Omental fat pad (tissue), 4 donors: ENCODE measurements around the gene PTPRD. TPM values are rescaled to one million over a fixed set of nuclear protein-coding genes. Genes with fewer than 3 reads are reported as not detected.

ENCODE experiments used
- ATAC-seq: fragments of 150-250 bp; one replicate; pipeline ENCODE4 v1.9.1; 2016; ENCODE audit warnings: mild to moderate bottlenecking, moderate library complexity; ENCODE audit not compliant: low FRiP score
- DNase-seq: peaks from one replicate; pipeline ENCODE4 v3.0.0-alpha.2; 2019; ENCODE audit warnings: low spot score
- total RNA-seq, 4 donors: library from RNA; depleted of rRNA; stranded (reverse); fragments of >200 nt; gene quantifications; one replicate each; pipeline ENCODE4 v1.1.0, GENCODE V29; 2016
- TF ChIP-seq, protein P1 (sequence below), 3 donors: fragments of 450-650 bp; IDR thresholded peaks; one replicate each; pipeline ENCODE4 v1.5.1; 2016 to 2017; ENCODE audit warnings: antibody characterized with exemption in 3 of 3, mild to moderate bottlenecking in 3 of 3, moderate library complexity in 2 of 3

The PTPRD gene
- total RNA-seq, 4 donors from 2014 or later = 3.5 to 34.2 (median 11.2) TPM

DNA sequence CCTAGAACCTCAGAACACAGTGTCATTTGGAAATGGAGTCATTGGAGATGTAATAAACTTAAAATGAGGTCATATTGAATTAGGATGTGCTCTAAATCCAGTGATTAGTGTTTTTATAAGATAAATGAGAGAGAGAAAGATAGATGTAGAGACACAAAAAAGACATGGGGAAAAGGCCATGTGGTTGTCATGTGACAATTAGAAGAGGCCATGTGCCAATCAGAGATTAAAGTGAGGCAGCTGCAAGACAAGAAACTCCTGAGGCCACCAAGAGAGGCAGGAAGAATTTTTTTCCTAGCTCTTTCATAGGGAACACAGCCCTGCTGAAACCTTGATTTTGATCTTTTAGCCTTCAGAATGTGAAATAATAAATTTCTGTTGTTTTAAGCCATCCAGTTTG lies 1307.2 kb downstream of the PTPRD start:
- ATAC-seq (no peak), DNase-seq (no peak)
- TF ChIP-seq, protein P1, sequence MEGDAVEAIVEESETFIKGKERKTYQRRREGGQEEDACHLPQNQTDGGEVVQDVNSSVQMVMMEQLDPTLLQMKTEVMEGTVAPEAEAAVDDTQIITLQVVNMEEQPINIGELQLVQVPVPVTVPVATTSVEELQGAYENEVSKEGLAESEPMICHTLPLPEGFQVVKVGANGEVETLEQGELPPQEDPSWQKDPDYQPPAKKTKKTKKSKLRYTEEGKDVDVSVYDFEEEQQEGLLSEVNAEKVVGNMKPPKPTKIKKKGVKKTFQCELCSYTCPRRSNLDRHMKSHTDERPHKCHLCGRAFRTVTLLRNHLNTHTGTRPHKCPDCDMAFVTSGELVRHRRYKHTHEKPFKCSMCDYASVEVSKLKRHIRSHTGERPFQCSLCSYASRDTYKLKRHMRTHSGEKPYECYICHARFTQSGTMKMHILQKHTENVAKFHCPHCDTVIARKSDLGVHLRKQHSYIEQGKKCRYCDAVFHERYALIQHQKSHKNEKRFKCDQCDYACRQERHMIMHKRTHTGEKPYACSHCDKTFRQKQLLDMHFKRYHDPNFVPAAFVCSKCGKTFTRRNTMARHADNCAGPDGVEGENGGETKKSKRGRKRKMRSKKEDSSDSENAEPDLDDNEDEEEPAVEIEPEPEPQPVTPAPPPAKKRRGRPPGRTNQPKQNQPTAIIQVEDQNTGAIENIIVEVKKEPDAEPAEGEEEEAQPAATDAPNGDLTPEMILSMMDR (IDR thresholded peaks at IDR 0.05) = no peak

GRCh38 chr9:9299134-9299533 lies 1313.7 kb downstream of the PTPRD start:
- TF ChIP-seq, protein P1 (IDR thresholded peaks at IDR 0.05) = no peak
- DNase-seq (no peak), ATAC-seq (no peak)

DNA sequence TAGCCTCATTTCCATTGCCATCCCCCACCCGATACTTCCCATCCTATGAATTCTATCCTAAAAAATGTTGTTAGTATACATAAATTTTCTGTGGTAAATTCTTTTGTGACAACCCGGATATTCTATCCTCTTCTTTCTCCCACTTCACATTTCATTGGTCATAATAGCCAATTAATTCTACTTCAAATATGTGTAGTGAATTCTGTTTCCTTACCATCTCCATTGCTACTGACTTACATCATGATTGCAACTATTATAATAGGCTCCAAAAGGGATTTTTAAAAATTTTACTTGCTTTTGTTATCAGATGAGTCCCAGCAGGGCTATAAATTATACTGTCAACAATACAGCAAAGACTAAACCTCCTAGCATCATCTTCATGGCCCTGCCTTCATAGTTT lies 1326.8 kb downstream of the PTPRD start:
- ATAC-seq = no peak
- TF ChIP-seq, protein P1 (IDR thresholded peaks at IDR 0.05) = no peak
- DNase-seq = no peak

GRCh38 chr9:9284201-9284600 lies 1328.6 kb downstream of the PTPRD start:
- ATAC-seq (no peak), DNase-seq (no peak)
- TF ChIP-seq, protein P1 (IDR thresholded peaks at IDR 0.05) = no peak

- no peak for ATAC-seq
- TF ChIP-seq, protein P1 (IDR thresholded peaks at IDR 0.05) = no peak
- DNase-seq = no peak
These were observed 1329.4 kb downstream of the PTPRD start for GRCh38 chr9:9283159-9283986.

DNA sequence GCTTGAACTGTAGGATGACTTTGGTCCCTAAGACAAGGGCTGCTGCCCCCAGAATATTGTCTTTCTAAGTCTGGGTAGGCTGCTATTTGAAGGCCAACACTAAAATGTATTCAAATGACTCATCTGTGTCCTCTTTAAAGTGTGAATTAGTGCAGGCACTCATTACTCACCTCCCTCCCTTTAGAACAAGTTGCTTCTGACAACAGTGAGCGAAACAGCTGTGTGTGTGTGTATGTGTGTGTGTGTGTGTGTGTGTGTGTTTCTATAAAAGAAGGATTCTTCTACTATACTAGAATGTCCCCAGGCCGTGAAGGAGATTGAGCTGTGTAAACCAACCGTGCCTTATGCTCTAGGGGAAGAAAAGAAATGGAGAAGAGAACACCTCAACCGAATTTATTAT lies 1337.2 kb downstream of the PTPRD start:
- no peak for DNase-seq
- ATAC-seq = no peak
- TF ChIP-seq, protein P1 (IDR thresholded peaks at IDR 0.05) = no peak

DNA sequence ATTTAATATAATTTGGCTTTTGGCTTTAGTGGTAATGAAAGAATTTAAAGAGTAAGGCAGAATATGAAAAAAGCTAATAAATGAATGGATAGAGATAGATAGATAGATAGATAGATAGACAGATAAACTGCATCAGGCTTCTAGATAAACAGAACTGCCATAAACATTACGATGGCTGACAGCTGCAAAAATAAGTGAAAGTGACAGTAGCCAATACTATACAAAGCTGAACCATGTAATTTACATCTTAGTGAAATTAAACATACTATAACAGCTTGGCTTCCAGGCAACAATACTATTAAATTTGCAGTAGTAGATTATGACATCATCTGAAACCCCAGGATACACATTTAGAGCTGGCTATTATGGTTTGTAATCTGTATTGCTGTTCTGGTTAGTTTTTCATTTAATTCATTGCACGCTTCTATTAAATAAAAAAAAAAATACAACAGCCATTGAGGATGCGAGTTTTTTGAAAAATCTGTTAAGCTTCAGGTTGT lies 1354.8 kb downstream of the PTPRD start:
- TF ChIP-seq, protein P1 (IDR thresholded peaks at IDR 0.05) = no peak
- DNase-seq (no peak), ATAC-seq (no peak)
